Activated naive CD8-positive, alpha-beta T cell treated with anti-CD3 and anti-CD28 coated beads for 36 hours (primary cell): ENCODE measurements around the gene TADA3. TPM values are rescaled to one million over a fixed set of nuclear protein-coding genes. Genes with fewer than 3 reads are reported as not detected.

ENCODE experiments used
- DNase-seq: peaks from one replicate; pipeline ENCODE4 v3.0.0; 2021
- H3K27ac Mint-ChIP-seq: one replicate; pipeline ENCODE4 v1.8.0; 2022; ENCODE audit warnings: mild to moderate bottlenecking, moderate library complexity, mixed read lengths
- H3K27me3 Mint-ChIP-seq: one replicate; pipeline ENCODE4 v1.8.0; 2022; ENCODE audit warnings: mild to moderate bottlenecking, mixed read lengths
- H3K36me3 Mint-ChIP-seq: one replicate; pipeline ENCODE4 v1.8.0; 2021; ENCODE audit warnings: mild to moderate bottlenecking, mixed read lengths
- H3K4me1 Mint-ChIP-seq: one replicate; pipeline ENCODE4 v1.8.0; 2021; ENCODE audit warnings: mixed read lengths
- H3K4me3 Mint-ChIP-seq: one replicate; pipeline ENCODE4 v1.8.0; 2022; ENCODE audit warnings: mild to moderate bottlenecking, moderate library complexity, mixed read lengths
- H3K9me3 Mint-ChIP-seq: one replicate; pipeline ENCODE4 v1.8.0; 2022; ENCODE audit warnings: mixed read lengths
- total RNA-seq, 2 experiments: library from RNA; stranded (reverse); gene quantifications; one replicate each; pipeline ENCODE4 v1.2.3, GENCODE V29; 2021

Gene TADA3
- total RNA-seq, 2 experiments from 2014 or later, result 49.5 to 50.8 TPM

DNA sequence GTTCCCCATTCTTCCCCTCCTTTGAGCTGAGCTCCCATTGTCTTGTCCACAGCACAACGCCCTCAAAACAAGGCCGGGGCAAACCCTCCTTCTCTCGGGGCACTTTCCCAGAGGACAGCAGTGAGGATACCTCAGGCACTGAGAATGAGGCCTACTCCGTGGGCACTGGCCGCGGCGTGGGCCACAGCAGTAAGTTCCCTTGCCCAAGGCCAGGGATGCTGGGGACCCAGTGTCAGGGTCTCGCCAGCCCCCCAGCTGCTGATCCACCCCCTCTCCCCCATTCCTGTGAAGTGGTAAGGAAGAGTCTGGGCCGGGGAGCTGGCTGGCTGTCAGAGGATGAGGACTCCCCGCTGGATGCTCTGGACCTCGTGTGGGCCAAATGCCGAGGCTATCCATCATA, 46.8 kb downstream of the TADA3 start:
- no peaks in the 10 kb centered on the region for H3K27me3 Mint-ChIP-seq
- H3K36me3 Mint-ChIP-seq, result peaks cover 25% of the 10 kb centered on the region
- H3K27ac Mint-ChIP-seq, result no peak overlapping the region

DNA sequence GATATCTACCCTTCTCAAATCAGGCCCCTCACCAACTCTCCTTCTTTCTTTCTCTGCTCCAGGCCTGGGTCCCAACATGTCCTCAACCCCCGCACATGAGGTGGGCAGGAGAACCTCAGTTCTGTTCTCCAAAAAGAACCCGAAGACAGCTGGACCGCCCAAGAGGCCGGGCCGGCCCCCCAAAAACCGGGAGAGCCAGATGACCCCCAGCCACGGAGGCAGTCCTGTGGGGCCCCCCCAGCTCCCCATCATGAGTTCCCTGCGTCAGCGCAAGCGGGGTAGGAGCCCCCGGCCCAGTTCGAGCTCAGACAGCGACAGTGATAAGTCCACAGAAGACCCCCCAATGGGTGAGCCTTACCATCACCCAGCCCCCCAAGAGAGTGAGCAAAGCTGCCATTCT, 48.1 kb downstream of the TADA3 start:
- H3K27ac Mint-ChIP-seq, result no peak overlapping the region
- no peaks in the 10 kb centered on the region for H3K9me3 Mint-ChIP-seq
- H3K4me1 Mint-ChIP-seq, result peaks cover 9% of the 10 kb centered on the region
- peaks cover 18% of the 10 kb centered on the region for H3K36me3 Mint-ChIP-seq
- no peaks in the 10 kb centered on the region for H3K27me3 Mint-ChIP-seq
- DNase-seq, result no peak
- H3K4me3 Mint-ChIP-seq, result no peak overlapping the region

More for the DNA sequence above, 46.8 kb downstream of the TADA3 start:
- no peaks in the 10 kb centered on the region for H3K9me3 Mint-ChIP-seq
- no peak for DNase-seq
- no peak overlapping the region for H3K4me3 Mint-ChIP-seq
- H3K4me1 Mint-ChIP-seq, result peaks cover 16% of the 10 kb centered on the region

DNA sequence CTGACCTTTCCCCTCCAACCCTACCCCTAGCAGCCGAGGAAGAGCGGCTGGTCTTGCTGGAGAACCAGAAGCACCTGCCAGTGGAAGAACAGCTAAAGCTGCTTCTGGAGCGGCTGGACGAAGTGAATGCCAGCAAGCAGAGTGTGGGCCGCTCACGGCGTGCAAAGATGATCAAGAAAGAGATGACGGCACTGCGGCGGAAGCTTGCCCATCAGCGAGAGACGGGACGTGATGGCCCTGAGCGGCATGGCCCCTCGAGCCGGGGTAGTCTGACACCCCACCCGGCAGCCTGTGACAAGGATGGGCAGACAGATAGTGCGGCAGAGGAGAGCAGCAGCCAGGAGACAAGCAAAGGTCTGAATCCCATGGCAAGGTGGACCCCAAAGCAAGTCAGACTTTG, 48.7 kb downstream of the TADA3 start:
- Mint-ChIP-seq H3K4me1 (peaks cover 8% of the 10 kb centered on the region), H3K9me3 (no peaks in the 10 kb centered on the region), H3K4me3 (no peak overlapping the region), H3K27ac (no peak overlapping the region), H3K36me3 (peaks cover 12% of the 10 kb centered on the region), H3K27me3 (no peaks in the 10 kb centered on the region)
- no peak for DNase-seq

DNA sequence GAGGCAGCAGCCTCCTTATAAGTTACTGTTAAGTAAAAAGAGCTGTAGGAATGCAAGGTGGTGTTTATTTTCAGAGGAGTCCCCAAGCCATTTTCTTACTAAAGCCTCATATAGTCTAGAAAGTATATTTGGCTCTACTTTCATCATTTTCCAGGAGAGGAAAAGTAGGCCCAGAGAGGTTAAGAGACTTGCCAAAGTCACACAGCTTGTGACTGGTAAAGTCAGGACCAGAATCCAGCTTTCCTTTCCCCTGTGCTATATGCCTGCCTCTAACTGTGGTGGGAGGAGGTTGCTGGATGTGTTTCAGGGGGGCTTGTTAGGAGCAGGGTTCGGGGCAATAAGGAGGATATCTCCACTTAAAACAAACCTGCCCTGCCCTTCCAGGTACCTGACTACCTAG, 49.7 kb downstream of the TADA3 start:
- Mint-ChIP-seq H3K9me3 (no peaks in the 10 kb centered on the region), H3K4me1 (peaks cover 7% of the 10 kb centered on the region), H3K36me3 (peaks cover 8% of the 10 kb centered on the region), H3K27ac (no peak overlapping the region), H3K4me3 (no peak overlapping the region), H3K27me3 (no peaks in the 10 kb centered on the region)
- no peak for DNase-seq

DNA sequence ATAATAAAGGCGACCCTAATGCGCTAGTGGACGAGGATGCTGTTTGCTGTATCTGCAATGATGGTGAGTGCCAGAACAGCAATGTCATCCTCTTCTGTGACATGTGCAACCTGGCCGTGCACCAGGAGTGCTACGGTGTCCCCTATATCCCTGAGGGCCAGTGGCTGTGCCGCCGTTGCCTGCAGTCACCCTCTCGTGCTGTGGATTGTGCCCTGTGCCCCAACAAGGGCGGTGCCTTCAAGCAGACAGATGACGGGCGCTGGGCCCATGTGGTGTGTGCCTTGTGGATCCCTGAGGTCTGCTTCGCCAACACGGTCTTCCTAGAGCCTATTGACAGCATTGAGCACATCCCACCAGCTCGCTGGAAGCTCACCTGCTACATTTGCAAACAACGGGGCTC, 53.1 kb downstream of the TADA3 start:
- no peak for DNase-seq
- no peaks in the 10 kb centered on the region for H3K27me3 Mint-ChIP-seq
- H3K36me3 Mint-ChIP-seq, result peaks cover 16% of the 10 kb centered on the region
- H3K27ac Mint-ChIP-seq, result no peak overlapping the region
- no peak overlapping the region for H3K4me3 Mint-ChIP-seq
- peaks cover 23% of the 10 kb centered on the region for H3K4me1 Mint-ChIP-seq
- H3K9me3 Mint-ChIP-seq, result no peaks in the 10 kb centered on the region

DNA sequence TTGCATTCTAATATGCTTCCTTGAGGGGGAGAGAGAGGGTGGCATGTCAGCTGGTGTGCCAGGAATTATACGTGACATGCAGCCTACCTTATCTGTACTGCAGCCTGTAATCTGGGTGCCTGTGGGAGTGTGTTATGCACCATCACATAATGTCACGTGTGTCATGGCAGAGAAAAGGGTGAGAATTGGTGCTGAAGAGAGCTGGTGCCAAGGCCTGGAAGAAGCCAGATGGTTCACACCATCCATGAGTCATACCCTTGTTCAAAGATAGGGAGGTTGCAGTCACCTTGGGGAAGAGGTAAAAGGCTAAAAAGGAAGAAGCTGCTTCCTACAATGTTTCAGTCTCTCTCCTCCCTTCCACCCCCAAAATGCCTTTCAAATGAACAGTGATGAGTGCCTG, 55.4 kb downstream of the TADA3 start:
- Mint-ChIP-seq H3K4me3 (no peak overlapping the region), H3K36me3 (peaks cover 29% of the 10 kb centered on the region), H3K27me3 (no peaks in the 10 kb centered on the region), H3K27ac (peak overlapping the region; percentile 3), H3K9me3 (no peaks in the 10 kb centered on the region), H3K4me1 (peaks cover 42% of the 10 kb centered on the region)
- no peak for DNase-seq

DNA sequence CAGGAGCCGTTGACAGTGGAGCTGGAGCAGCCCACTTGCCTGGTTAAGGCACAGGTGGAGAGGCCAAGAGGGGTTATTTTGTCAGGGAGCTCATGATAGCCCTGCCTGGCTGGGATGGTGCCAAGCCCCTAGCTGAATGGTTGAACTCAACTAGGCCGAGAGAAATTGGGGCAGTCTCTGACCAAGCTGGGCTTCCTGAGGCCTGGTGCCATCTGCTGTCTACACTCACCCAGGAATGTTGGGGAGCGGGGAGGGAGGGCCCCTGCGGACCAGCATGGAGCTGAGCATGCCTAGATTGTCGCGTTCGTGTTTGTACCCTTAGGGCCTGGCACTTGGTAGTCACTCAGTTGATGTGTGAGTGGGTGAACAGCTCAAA, 59.5 kb downstream of the TADA3 start:
- Mint-ChIP-seq H3K9me3 (no peaks in the 10 kb centered on the region), H3K4me3 (peak overlapping the region; percentile 99), H3K36me3 (peaks cover 28% of the 10 kb centered on the region), H3K27ac (peak overlapping the region; percentile 89), H3K4me1 (peaks cover 49% of the 10 kb centered on the region), H3K27me3 (no peaks in the 10 kb centered on the region)
- DNase-seq, result no peak

DNA sequence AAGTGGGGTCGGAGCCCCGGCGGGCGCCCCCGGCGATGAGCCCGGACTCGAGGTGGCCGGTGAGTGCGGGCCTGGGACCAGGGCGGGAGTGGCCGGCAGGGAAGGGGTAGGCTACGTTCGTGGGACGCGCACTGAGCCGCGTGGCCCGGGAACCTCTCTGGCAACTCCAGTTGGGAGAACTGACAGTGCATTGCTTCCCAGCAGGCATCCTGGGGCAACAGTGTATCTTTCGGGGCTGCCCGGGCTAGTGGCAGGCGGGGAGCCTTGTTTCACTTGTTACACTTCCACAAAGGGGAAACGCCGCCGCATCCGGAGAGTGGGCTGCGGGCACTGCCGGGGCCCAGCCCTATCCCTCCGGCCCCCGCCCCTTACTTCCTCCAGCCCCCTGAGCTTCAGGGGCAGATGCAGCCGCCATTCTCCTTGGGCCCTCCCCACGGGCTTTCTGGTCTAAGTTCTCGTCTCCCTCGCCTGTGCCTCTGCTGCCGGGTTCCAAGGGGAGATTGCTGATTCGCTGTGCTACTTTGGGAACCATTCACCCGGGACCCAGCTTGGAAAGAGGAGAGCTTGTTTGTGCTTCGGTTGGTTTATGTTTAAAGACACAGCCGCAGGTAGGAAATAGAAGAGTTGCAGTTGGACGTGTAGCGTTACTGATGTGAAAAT, 60.1 kb downstream of the TADA3 start:
- DNase-seq, result peak; percentile 58
- no peaks in the 10 kb centered on the region for H3K27me3 Mint-ChIP-seq
- no peaks in the 10 kb centered on the region for H3K9me3 Mint-ChIP-seq
- H3K4me1 Mint-ChIP-seq, result peaks cover 52% of the 10 kb centered on the region
- peak overlapping the region; percentile 99 for H3K4me3 Mint-ChIP-seq
- peaks cover 28% of the 10 kb centered on the region for H3K36me3 Mint-ChIP-seq
- H3K27ac Mint-ChIP-seq, result peak overlapping the region; percentile 89

DNA sequence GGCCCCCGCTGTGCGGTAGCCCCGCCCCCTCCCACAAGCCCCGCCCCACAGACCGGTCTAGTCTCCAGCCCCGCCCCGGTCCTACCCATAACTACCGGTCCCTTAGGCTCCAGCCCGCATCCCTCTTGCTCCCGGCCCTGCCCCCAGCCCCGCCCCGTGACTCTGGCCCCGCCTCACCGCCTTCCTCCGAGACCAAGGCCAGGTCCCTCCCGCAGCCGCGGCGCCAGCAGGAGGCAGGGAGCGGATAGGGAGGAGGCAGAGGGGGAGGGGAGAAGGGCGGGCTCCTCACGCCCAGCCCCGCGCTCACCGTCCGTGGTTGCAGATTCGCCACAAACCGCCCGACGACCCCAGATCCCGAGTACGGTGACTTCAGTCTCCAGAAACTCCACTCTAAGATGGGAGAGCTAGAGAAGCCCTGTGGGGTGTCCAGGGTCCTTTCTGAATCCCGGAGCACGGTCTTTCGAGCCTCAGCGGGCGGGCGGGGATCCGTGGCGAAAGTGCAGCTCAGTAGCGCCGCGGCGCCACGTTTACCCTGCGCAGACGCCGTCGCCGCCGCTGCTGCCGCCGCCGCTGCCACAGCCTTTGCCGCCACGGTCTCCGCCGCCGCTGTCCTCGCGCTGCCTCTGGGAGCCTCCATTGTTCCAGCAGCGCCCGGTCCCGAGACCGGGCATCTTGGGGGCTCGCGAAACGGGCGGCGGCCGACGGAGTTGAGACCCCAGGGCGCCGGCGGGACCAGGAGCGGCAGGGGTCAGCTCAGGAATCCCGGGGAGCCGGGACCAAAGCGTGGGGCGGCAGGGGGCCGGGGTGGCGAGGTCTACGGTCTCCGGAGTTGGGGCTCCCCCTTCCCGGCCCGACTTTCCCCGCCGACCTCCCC, 60.8 kb downstream of the TADA3 start, which contains the start of gene BRPF1:
TSS of gene BRPF1 (plus strand) at position 530 of the 874 bp plus-strand sequence. CDS start 2,406 bp downstream, outside the sequence.
- H3K27ac Mint-ChIP-seq, result peak within 1 kb of the TSS; percentile 98
- DNase-seq, result peak; percentile 99
- H3K27me3 Mint-ChIP-seq, result no peaks in the 10 kb centered on the region
- H3K9me3 Mint-ChIP-seq, result no peaks in the 10 kb centered on the region
- peaks cover 25% of the 10 kb centered on the region for H3K36me3 Mint-ChIP-seq
- peaks cover 52% of the 10 kb centered on the region for H3K4me1 Mint-ChIP-seq
- peak within 1 kb of the TSS; percentile 99 for H3K4me3 Mint-ChIP-seq

DNA sequence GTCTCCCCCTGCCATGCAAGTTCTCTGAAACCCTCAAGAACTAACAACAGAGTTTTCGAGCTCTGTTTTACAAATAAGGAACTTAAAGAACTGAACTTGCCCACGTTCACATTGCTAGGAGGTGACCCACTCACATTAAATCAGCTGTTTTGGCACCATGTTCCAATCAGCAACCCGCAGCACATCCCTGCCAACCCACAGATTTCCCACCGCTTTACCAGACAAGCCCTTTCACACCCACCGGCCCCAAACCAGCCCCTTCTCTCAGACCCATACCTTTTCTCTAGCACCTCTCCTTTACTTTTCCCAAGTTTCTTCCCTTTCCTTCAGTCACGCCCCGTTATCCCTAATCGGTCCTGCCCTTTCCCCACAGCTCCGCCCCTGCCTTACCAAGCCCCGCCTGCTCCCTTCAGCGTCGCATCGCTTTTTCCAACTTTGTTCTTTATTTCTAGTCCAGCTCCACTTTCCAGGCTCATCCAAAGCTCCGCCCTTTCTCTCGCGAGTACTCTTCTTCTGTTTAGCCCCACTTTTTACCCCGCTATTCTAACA, 61.5 kb downstream of the TADA3 start:
- H3K27me3 Mint-ChIP-seq, result no peaks in the 10 kb centered on the region
- peak overlapping the region; percentile 94 for H3K4me3 Mint-ChIP-seq
- H3K4me1 Mint-ChIP-seq, result peaks cover 49% of the 10 kb centered on the region
- peak overlapping the region; percentile 98 for H3K27ac Mint-ChIP-seq
- no peaks in the 10 kb centered on the region for H3K9me3 Mint-ChIP-seq
- H3K36me3 Mint-ChIP-seq, result peaks cover 21% of the 10 kb centered on the region
- DNase-seq, result no peak

Other genes with a start within 250 kb of the TADA3 start
- gene LHFPL4, start 238.7 kb downstream of the TADA3 start, total RNA-seq, result not detected
- gene MTMR14, start 143.0 kb downstream of the TADA3 start, total RNA-seq, result 10 to 100 TPM; 40.5 to 41.0 TPM
- not detected for gene CPNE9, start 88.6 kb downstream of the TADA3 start, total RNA-seq
- gene BRPF1, start 60.7 kb downstream of the TADA3 start, total RNA-seq, result 10 to 100 TPM; 39.4 to 40.1 TPM
- 10 to 100 TPM; 27.0 to 30.0 TPM for gene OGG1, start 42.5 kb downstream of the TADA3 start, total RNA-seq
- gene CAMK1, start 22.5 kb downstream of the TADA3 start, total RNA-seq, result 10 to 100 TPM; 24.8 to 25.7 TPM
- gene ARPC4, start 609 bp upstream of the TADA3 start, total RNA-seq, result 100 to 1,000 TPM; 251 to 253 TPM
- gene TTLL3, start 17.8 kb upstream of the TADA3 start, total RNA-seq, result 10 to 100 TPM; 22.7 to 23.8 TPM
- gene RPUSD3, start 51.5 kb upstream of the TADA3 start, total RNA-seq, result 10 to 100 TPM; 69.2 to 71.2 TPM
- under 1 TPM in 1 of 2 experiments, not detected in 1; 0.18 TPM for gene CIDEC, start 87.8 kb upstream of the TADA3 start, total RNA-seq
- 10 to 100 TPM; 49.0 to 49.2 TPM for gene JAGN1, start 98.1 kb upstream of the TADA3 start, total RNA-seq
- gene IL17RE, start 110.4 kb upstream of the TADA3 start, total RNA-seq, result 1 to 10 TPM; 1.2 to 1.8 TPM
- gene IL17RC, start 124.6 kb upstream of the TADA3 start, total RNA-seq, result under 1 TPM; 0.36 to 0.60 TPM
- 1 to 10 TPM; 7.9 to 10.0 TPM for gene CRELD1, start 141.4 kb upstream of the TADA3 start, total RNA-seq
- gene PRRT3, start 159.9 kb upstream of the TADA3 start, total RNA-seq, result 1 to 10 TPM; 8.0 to 8.6 TPM
- gene EMC3, start 194.4 kb upstream of the TADA3 start, total RNA-seq, result 10 to 100 TPM; 44.7 to 46.7 TPM
- gene FANCD2, start 234.0 kb upstream of the TADA3 start, total RNA-seq, result 10 to 100 TPM; 80.9 to 85.1 TPM